ENCODE measurements around the gene SCNM1.

Gene SCNM1

DNA sequence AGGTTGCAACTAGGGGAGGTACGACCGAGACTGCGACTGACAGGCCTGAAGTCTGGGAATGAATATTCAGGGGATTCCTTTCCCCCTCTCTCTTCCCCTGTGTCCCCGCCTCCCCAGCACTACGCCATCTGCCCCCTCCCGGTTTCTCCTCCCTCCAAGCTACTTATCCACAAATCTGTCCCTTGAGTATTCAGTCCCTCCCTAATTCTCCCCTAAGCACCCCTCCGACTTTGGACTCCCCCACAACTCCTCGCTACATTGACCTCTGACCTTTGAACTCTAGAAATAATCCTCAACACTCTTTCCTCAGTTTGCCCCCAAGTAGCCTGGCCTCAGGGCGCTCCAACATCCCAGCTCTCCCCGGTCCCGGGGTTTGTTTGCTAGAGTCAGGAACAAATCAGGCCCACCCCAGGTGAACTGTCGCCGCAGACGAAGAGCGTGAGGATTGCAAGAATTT is 635 bp upstream of the SCNM1 start (continued):
- TF ChIP-seq BCL11B (tag by site-specific recombination; IDR thresholded peaks at IDR 0.05; ENCODE audit: low read depth) (peak; percentile 97), WT1 (tag by site-specific recombination; IDR thresholded peaks at IDR 0.05) (peak; percentile 97), ZNF169 (tag by site-specific recombination; IDR thresholded peaks at IDR 0.05) (no peak), SP2 (tag by site-specific recombination; IDR thresholded peaks at IDR 0.05) (peak; percentile 60), ZNF843 (tag by site-specific recombination; IDR thresholded peaks at IDR 0.05) (peak; percentile 51; the same call in 1 of the 2 replicates), ZNF596 (tag by site-specific recombination; IDR thresholded peaks at IDR 0.05) (no peak), ZFP69B (tag by site-specific recombination; IDR thresholded peaks at IDR 0.05) (peak; percentile 33; the same call in 1 of the 2 replicates)
- TF ChIP-seq, protein P1, sequence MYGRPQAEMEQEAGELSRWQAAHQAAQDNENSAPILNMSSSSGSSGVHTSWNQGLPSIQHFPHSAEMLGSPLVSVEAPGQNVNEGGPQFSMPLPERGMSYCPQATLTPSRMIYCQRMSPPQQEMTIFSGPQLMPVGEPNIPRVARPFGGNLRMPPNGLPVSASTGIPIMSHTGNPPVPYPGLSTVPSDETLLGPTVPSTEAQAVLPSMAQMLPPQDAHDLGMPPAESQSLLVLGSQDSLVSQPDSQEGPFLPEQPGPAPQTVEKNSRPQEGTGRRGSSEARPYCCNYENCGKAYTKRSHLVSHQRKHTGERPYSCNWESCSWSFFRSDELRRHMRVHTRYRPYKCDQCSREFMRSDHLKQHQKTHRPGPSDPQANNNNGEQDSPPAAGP (tag by site-specific recombination; IDR thresholded peaks at IDR 0.05), result peak; percentile 95
- TF ChIP-seq, protein P2, sequence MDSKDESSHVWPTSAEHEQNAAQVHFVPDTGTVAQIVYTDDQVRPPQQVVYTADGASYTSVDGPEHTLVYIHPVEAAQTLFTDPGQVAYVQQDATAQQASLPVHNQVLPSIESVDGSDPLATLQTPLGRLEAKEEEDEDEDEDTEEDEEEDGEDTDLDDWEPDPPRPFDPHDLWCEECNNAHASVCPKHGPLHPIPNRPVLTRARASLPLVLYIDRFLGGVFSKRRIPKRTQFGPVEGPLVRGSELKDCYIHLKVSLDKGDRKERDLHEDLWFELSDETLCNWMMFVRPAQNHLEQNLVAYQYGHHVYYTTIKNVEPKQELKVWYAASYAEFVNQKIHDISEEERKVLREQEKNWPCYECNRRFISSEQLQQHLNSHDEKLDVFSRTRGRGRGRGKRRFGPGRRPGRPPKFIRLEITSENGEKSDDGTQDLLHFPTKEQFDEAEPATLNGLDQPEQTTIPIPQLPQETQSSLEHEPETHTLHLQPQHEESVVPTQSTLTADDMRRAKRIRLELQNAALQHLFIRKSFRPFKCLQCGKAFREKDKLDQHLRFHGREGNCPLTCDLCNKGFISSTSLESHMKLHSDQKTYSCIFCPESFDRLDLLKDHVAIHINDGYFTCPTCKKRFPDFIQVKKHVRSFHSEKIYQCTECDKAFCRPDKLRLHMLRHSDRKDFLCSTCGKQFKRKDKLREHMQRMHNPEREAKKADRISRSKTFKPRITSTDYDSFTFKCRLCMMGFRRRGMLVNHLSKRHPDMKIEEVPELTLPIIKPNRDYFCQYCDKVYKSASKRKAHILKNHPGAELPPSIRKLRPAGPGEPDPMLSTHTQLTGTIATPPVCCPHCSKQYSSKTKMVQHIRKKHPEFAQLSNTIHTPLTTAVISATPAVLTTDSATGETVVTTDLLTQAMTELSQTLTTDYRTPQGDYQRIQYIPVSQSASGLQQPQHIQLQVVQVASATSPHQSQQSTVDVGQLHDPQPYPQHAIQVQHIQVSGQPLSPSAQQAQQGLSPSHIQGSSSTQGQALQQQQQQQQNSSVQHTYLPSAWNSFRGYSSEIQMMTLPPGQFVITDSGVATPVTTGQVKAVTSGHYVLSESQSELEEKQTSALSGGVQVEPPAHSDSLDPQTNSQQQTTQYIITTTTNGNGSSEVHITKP (tag by site-specific recombination; IDR thresholded peaks at IDR 0.05), result peak; percentile 99

DNA sequence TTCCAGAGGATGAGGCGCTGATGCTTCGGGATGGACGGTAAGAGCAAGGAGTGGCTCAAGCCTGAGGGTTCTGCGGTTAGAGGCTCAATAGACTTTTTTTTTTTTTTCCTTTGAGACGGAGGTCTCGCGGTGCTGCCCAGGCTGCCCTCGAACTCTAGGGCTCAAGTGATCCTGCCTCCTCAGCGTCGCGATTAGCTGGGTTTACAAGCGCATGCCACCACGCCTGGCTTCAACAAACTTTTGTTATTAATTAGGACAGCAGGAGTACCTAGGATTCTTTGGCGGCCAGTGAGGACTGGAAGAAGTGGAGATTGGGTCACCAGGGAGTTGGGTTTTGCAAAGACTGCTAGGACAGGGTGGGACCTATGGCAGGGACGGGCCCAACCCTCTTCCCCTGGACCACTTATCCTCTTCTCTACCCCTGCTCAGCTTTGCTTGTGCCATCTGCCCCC is 587 bp downstream of the SCNM1 start:
- no peaks in the 10 kb centered on the region for H3K9me3 ChIP-seq (ENCODE audit: control insufficient read depth, insufficient read depth, low read depth, low read length)
- H3K27ac ChIP-seq (ENCODE audit: extremely low read depth, low read depth, low read length), result peak overlapping the region; percentile 63
- CTCF ChIA-PET, result interaction anchor here (0.8 to 1.8 kb wide), 3 partner anchors 9 to 86 kb away, joined by 3 to 5 read pairs (median 4); partner anchors contain the start of gene TMOD4

DNA sequence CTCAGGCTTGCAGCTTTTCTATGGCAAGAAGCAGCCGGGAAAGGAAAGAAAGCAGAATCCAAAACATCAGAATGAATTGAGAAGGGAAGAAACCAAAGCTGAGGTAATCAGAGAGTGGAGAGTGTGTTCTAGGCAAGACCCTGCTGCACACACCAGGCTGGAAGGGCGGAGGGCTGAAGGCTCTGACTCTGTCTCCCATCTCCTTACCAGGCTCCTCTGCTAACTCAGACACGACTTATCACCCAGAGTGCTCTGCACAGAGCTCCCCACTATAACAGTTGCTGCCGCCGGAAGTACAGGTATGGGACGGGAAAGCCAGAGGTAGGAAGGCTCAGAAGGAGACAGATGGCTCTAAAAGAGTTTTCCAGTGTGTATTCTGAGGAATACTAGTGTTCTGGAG is 1.2 kb downstream of the SCNM1 start:
- ChIA-PET CTCF (interaction anchor here (0.9 to 1.8 kb wide), 2 partner anchors 9 to 95 kb away, joined by 3 to 5 read pairs; partner anchors contain the start of gene TMOD4), POLR2A (interaction anchor here (1.0 to 3.3 kb wide), 4 partner anchors 7 to 114 kb away, joined by 3 to 23 read pairs (median 3); partner anchors contain the start of genes VPS72 and ZNF687)
- peak overlapping the region; percentile 82; the same call in 1 of the 2 replicates for H3K4me3 ChIP-seq (ENCODE audit: low read depth, low read length)
- TF ChIP-seq, protein P3, sequence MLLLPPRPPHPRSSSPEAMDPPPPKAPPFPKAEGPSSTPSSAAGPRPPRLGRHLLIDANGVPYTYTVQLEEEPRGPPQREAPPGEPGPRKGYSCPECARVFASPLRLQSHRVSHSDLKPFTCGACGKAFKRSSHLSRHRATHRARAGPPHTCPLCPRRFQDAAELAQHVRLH (tag by site-specific recombination; IDR thresholded peaks at IDR 0.05), result no peak
- TF ChIP-seq ZNF624 (tag by site-specific recombination; IDR thresholded peaks at IDR 0.05) (no peak), ZNF155 (tag by site-specific recombination; IDR thresholded peaks at IDR 0.05) (no peak), ZNF274 (IDR thresholded peaks at IDR 0.05; ENCODE audit: low read length) (no peak), ZNF274 (tag by site-specific recombination; IDR thresholded peaks at IDR 0.05; ENCODE audit: borderline replicate concordance) (no peak), ZNF175 (tag by site-specific recombination; IDR thresholded peaks at IDR 0.05) (no peak), ZNF561 (tag by site-specific recombination; IDR thresholded peaks at IDR 0.05; ENCODE audit: borderline replicate concordance) (no peak)
- TF ChIP-seq, protein P4, sequence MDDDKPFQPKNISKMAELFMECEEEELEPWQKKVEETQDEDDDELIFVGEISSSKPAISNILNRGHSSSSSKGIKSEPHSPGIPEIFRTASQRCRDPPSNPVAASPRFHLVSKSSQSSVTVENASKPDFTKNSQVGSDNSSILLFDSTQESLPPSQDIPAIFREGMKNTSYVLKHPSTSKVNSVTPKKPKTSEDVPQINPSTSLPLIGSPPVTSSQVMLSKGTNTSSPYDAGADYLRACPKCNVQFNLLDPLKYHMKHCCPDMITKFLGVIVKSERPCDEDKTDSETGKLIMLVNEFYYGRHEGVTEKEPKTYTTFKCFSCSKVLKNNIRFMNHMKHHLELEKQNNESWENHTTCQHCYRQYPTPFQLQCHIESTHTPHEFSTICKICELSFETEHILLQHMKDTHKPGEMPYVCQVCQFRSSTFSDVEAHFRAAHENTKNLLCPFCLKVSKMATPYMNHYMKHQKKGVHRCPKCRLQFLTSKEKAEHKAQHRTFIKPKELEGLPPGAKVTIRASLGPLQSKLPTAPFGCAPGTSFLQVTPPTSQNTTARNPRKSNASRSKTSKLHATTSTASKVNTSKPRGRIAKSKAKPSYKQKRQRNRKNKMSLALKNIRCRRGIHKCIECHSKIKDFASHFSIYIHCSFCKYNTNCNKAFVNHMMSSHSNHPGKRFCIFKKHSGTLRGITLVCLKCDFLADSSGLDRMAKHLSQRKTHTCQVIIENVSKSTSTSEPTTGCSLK (tag by site-specific recombination; IDR thresholded peaks at IDR 0.05), result no peak
- H3K36me3 ChIP-seq (ENCODE audit: control insufficient read depth in 2 of 2, insufficient read depth in 1 of 2, low read length in 2 of 2), result peaks cover 16 to 53% of the 10 kb centered on the region in 2 experiments
- H3K27ac ChIP-seq (ENCODE audit: extremely low read depth, low read depth, low read length), result no peak overlapping the region
- H3K9me3 ChIP-seq (ENCODE audit: control insufficient read depth, insufficient read depth, low read depth, low read length), result no peaks in the 10 kb centered on the region
- peaks cover 6% of the 10 kb centered on the region; the same call in 1 of the 2 replicates for H3K4me1 ChIP-seq (ENCODE audit: control insufficient read depth, insufficient read depth, low read length)

More for the DNA sequence above, 587 bp downstream of the SCNM1 start:
- POLR2A ChIA-PET, result interaction anchor here (0.7 to 3.3 kb wide), 5 partner anchors 8 to 115 kb away, joined by 3 to 23 read pairs (median 3); partner anchors contain the start of genes VPS72 and ZNF687
- Histone ChIP-seq H3K4me1 (ENCODE audit: control insufficient read depth, insufficient read depth, low read length) (peaks cover 6% of the 10 kb centered on the region; the same call in 1 of the 2 replicates), H3K4me3 (ENCODE audit: low read depth, low read length) (peak overlapping the region; percentile 82), H3K36me3 (ENCODE audit: control insufficient read depth in 2 of 2, insufficient read depth in 1 of 2, low read length in 2 of 2) (peaks cover 16 to 54% of the 10 kb centered on the region in 2 experiments)
- TF ChIP-seq ZNF19 (tag by site-specific recombination; IDR thresholded peaks at IDR 0.05; ENCODE audit: low read depth), result no peak
- TF ChIP-seq, protein P5, sequence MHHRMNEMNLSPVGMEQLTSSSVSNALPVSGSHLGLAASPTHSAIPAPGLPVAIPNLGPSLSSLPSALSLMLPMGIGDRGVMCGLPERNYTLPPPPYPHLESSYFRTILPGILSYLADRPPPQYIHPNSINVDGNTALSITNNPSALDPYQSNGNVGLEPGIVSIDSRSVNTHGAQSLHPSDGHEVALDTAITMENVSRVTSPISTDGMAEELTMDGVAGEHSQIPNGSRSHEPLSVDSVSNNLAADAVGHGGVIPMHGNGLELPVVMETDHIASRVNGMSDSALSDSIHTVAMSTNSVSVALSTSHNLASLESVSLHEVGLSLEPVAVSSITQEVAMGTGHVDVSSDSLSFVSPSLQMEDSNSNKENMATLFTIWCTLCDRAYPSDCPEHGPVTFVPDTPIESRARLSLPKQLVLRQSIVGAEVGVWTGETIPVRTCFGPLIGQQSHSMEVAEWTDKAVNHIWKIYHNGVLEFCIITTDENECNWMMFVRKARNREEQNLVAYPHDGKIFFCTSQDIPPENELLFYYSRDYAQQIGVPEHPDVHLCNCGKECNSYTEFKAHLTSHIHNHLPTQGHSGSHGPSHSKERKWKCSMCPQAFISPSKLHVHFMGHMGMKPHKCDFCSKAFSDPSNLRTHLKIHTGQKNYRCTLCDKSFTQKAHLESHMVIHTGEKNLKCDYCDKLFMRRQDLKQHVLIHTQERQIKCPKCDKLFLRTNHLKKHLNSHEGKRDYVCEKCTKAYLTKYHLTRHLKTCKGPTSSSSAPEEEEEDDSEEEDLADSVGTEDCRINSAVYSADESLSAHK (tag by site-specific recombination; IDR thresholded peaks at IDR 0.05), result no peak
- TF ChIP-seq SP3 (tag by site-specific recombination; IDR thresholded peaks at IDR 0.05), result no peak
- TF ChIP-seq ZFP69B (tag by site-specific recombination; IDR thresholded peaks at IDR 0.05), result no peak
- no peak for TF ChIP-seq GLIS2 (tag by site-specific recombination; IDR thresholded peaks at IDR 0.05)
- TF ChIP-seq ZNF544 (tag by site-specific recombination; IDR thresholded peaks at IDR 0.05), result no peak
- no peak for TF ChIP-seq ZNF837 (tag by site-specific recombination; IDR thresholded peaks at IDR 0.05)

All from HEK293 (cell line).